ENCODE measurements around the gene DPF3.

The DPF3 gene

DNA sequence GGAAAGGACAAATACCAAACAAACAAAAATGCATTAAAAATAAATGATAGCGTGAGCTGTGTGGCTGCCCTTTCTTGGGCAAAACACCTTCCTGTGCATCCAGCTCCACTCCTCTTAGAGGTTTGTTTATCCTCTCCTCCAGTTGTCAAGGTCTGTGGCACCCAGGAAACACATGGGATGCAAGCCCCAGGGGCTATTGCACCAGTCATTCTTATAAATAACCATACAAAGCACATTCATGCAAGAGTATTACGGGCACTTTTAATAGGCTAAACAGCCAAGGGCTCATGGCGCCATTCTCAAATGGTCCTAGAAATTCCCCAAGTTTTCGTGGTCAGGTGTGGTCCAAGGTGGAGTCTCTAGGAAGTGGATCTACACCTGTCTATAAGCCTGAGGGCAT lies 257.0 kb downstream of the DPF3 start:
- no peak for TF ChIP-seq NFIC (IDR thresholded peaks at IDR 0.05)
- TF ChIP-seq USF1 (IDR thresholded peaks at IDR 0.05) = no peak
- no peak for TF ChIP-seq RAD21 (IDR thresholded peaks at IDR 0.05; ENCODE audit: low read depth)
- TF ChIP-seq TAF1 (IDR thresholded peaks at IDR 0.05; ENCODE audit: low read depth) = no peak
- TF ChIP-seq EGR1 (IDR thresholded peaks at IDR 0.05) = no peak
- TF ChIP-seq CEBPB (IDR thresholded peaks at IDR 0.05) = no peak
- TF ChIP-seq YY1 (IDR thresholded peaks at IDR 0.05; ENCODE audit: low read depth) = no peak
- TF ChIP-seq, protein P1, sequence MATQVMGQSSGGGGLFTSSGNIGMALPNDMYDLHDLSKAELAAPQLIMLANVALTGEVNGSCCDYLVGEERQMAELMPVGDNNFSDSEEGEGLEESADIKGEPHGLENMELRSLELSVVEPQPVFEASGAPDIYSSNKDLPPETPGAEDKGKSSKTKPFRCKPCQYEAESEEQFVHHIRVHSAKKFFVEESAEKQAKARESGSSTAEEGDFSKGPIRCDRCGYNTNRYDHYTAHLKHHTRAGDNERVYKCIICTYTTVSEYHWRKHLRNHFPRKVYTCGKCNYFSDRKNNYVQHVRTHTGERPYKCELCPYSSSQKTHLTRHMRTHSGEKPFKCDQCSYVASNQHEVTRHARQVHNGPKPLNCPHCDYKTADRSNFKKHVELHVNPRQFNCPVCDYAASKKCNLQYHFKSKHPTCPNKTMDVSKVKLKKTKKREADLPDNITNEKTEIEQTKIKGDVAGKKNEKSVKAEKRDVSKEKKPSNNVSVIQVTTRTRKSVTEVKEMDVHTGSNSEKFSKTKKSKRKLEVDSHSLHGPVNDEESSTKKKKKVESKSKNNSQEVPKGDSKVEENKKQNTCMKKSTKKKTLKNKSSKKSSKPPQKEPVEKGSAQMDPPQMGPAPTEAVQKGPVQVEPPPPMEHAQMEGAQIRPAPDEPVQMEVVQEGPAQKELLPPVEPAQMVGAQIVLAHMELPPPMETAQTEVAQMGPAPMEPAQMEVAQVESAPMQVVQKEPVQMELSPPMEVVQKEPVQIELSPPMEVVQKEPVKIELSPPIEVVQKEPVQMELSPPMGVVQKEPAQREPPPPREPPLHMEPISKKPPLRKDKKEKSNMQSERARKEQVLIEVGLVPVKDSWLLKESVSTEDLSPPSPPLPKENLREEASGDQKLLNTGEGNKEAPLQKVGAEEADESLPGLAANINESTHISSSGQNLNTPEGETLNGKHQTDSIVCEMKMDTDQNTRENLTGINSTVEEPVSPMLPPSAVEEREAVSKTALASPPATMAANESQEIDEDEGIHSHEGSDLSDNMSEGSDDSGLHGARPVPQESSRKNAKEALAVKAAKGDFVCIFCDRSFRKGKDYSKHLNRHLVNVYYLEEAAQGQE (IDR thresholded peaks at IDR 0.05; ENCODE audit: low read depth) = no peak
- no peak for TF ChIP-seq ZBTB7A (IDR thresholded peaks at IDR 0.05; ENCODE audit: low read depth)

DNA sequence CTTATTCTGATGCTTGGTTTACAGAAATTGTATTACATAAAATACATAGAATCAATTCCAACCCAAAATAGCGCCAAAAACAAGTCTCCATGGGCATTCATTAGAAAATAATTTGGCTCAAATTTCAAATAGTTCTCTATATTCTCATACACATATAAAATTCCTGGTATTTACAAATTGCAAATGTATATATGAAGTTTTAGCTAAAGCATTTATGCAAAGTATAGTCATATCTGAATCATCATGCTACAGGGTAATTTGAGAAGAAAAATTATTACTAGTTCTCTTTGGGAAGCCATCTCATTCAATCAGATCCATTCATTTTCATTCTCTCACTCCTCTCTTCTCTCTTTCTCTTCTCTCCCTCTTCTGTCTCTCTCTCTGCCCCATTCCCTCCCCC lies 257.8 kb downstream of the DPF3 start:
- TF ChIP-seq RAD21 (IDR thresholded peaks at IDR 0.05; ENCODE audit: low read depth) = no peak
- TF ChIP-seq EP300 (IDR thresholded peaks at IDR 0.05; ENCODE audit: borderline replicate concordance) = no peak
- no peak for TF ChIP-seq CREB1 (IDR thresholded peaks at IDR 0.05; ENCODE audit: low read depth)
- TF ChIP-seq MAX (IDR thresholded peaks at IDR 0.05) = no peak
- no peak for TF ChIP-seq TAF1 (IDR thresholded peaks at IDR 0.05; ENCODE audit: low read depth)
- TF ChIP-seq NFIC (IDR thresholded peaks at IDR 0.05) = no peak
- TF ChIP-seq USF1 (IDR thresholded peaks at IDR 0.05) = no peak
- TF ChIP-seq CEBPB (IDR thresholded peaks at IDR 0.05) = no peak
- no peak for TF ChIP-seq TCF12 (IDR thresholded peaks at IDR 0.05; ENCODE audit: low read depth)
- no peak for TF ChIP-seq FOXM1 (IDR thresholded peaks at IDR 0.05; ENCODE audit: borderline replicate concordance, low read depth)
- TF ChIP-seq EGR1 (IDR thresholded peaks at IDR 0.05) = no peak
- TF ChIP-seq, protein P1 (IDR thresholded peaks at IDR 0.05; ENCODE audit: low read depth) = no peak
- no peak for TF ChIP-seq TEAD4 (IDR thresholded peaks at IDR 0.05)
- TF ChIP-seq ZBTB7A (IDR thresholded peaks at IDR 0.05; ENCODE audit: low read depth) = no peak

DNA sequence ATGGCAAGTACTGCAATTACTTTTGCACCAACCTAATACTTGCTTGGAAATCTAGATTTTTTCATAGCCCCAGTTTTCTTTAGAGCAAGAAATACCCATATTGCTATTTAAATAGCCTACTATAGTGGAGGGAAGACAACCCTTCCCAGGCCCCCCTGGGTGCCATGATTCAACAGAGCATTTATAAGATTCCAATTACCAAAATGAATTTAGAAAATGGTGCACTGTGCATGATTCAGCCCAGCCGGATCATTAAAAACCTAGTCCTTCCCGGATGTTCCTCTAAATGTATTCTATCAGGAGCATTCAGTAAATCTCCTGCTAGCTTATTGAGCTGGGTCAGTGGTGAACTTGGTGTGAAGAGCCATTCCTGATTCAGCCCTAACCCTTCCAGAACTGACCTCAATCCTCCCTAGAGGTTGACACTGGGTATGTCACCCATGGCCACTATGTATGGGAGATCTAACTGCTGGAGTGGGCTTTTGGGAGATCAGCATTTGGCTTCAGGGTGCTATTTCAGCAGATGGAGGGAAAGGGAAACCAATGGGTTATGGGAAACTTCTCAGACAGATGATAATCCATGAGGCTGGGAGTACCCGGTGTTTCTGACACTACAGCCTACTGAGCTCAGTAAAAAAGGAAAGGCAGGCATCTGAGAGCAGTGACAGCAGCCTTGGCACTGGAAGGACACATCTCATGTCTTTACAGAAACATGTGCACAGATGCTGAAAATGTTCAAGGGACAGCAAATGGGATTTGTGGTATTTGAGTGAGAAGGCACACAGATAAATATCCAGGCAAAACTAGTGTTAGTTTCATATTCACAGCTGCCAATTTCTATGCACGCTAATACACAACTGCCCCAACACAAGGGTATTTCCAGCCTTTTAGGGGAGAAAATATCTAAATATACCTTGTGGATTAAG lies 258.9 kb downstream of the DPF3 start:
- TF ChIP-seq FOXM1 (IDR thresholded peaks at IDR 0.05; ENCODE audit: borderline replicate concordance, low read depth) (no peak), EP300 (IDR thresholded peaks at IDR 0.05; ENCODE audit: borderline replicate concordance) (no peak), CREB1 (IDR thresholded peaks at IDR 0.05; ENCODE audit: low read depth) (no peak), MAX (IDR thresholded peaks at IDR 0.05) (no peak)

DNA sequence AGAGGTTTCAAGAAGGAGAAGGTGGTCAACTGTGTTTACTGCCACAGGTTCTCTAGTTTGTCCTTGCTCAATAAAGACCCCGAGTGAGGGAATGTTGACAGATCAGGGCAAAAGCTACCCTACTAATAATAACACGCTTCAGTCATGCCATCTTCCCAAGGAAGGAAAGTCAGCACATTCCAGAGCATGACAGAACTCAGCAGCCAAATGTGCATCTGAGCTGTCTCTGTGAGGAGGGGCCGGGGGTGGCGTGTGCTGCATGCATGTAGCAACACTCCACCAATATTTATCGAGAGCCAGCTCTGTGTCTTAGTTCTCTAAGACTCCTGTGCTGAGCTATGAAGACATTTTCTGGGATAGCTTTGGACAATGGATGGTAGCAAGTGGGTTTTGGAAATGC lies 260.4 kb downstream of the DPF3 start:
- TF ChIP-seq CEBPB (IDR thresholded peaks at IDR 0.05) (no peak), TAF1 (IDR thresholded peaks at IDR 0.05; ENCODE audit: low read depth) (no peak), FOXM1 (IDR thresholded peaks at IDR 0.05; ENCODE audit: borderline replicate concordance, low read depth) (no peak), EP300 (IDR thresholded peaks at IDR 0.05; ENCODE audit: borderline replicate concordance) (no peak), CREB1 (IDR thresholded peaks at IDR 0.05; ENCODE audit: low read depth) (no peak), YY1 (IDR thresholded peaks at IDR 0.05; ENCODE audit: low read depth) (no peak), ZBTB7A (IDR thresholded peaks at IDR 0.05; ENCODE audit: low read depth) (no peak), TEAD4 (IDR thresholded peaks at IDR 0.05) (no peak), MAX (IDR thresholded peaks at IDR 0.05) (no peak), NFIC (IDR thresholded peaks at IDR 0.05) (no peak), RAD21 (IDR thresholded peaks at IDR 0.05; ENCODE audit: low read depth) (no peak), EGR1 (IDR thresholded peaks at IDR 0.05) (no peak)

GRCh38 chr14:72632727-72633126 lies 261.2 kb downstream of the DPF3 start:
- TF ChIP-seq TEAD4 (IDR thresholded peaks at IDR 0.05) (no peak), EGR1 (IDR thresholded peaks at IDR 0.05) (no peak), RAD21 (IDR thresholded peaks at IDR 0.05; ENCODE audit: low read depth) (no peak), FOXM1 (IDR thresholded peaks at IDR 0.05; ENCODE audit: borderline replicate concordance, low read depth) (no peak), NFIC (IDR thresholded peaks at IDR 0.05) (no peak), MAX (IDR thresholded peaks at IDR 0.05) (no peak), YY1 (IDR thresholded peaks at IDR 0.05; ENCODE audit: low read depth) (no peak), USF1 (IDR thresholded peaks at IDR 0.05) (no peak), CREB1 (IDR thresholded peaks at IDR 0.05; ENCODE audit: low read depth) (no peak), ZBTB7A (IDR thresholded peaks at IDR 0.05; ENCODE audit: low read depth) (no peak), EP300 (IDR thresholded peaks at IDR 0.05; ENCODE audit: borderline replicate concordance) (no peak)
- TF ChIP-seq, protein P1 (IDR thresholded peaks at IDR 0.05; ENCODE audit: low read depth) = no peak
